Measurements from ENCODE around the gene MTHFD2. TPM values are rescaled to one million over a fixed set of nuclear protein-coding genes. Genes with fewer than 3 reads are reported as not detected.
"Not testable (repeated sequence)": the region's sequence is repeated elsewhere in the genome, so short reads cannot be mapped to it uniquely, and the experiment has no call there.

Gene MTHFD2
- polyA plus RNA-seq, 1 of the 3 experiments (the other 2 are of a cell fraction), result 68.6 TPM

DNA sequence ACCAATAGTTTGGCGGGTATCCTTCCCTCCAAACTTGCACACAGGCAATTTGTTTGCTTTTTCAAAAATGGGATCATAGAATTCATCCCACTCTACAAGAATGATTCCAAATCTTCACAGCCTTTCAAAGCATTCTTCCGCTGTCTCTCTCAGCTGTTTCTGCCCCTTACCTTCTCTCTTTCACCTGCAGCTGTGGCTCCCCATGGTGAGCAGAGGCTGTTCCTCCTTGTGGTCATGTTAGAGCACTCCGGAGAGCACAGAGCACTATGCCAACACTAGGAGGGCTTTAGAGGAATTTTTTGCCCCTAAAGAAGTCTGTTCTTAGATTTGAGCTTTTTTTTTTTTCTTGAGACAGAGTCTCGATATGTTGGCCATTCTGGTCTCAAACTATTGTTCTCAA is 30.4 kb downstream of the MTHFD2 start:
- H3K4me2 ChIP-seq, result no peak overlapping the region
- no peak overlapping the region for H3K27ac ChIP-seq (ENCODE audit: low read depth in 2 of 2, low read length in 1 of 2)
- POLR2A ChIA-PET, result no interaction called here
- no peak overlapping the region for H3K9ac ChIP-seq
- peak; percentile 6 for DNase-seq
- H3K79me2 ChIP-seq (ENCODE audit: insufficient read depth), result no peaks in the 10 kb centered on the region
- H2AFZ ChIP-seq (ENCODE audit: low read depth), result no peak overlapping the region
- no peak overlapping the region for H3K4me3 ChIP-seq (ENCODE audit: low read depth in 2 of 2, low read length in 1 of 2)
- TF ChIP-seq EP300 (IDR thresholded peaks at IDR 0.05; ENCODE audit: borderline replicate concordance in 1 of 2, low read depth in 1 of 2, low read length in 1 of 2) (no peak), POLR2AphosphoS5 (IDR thresholded peaks at IDR 0.05; ENCODE audit: low read depth, low read length) (no peak), NFIC (IDR thresholded peaks at IDR 0.05; ENCODE audit: borderline replicate concordance) (no peak), CHD2 (IDR thresholded peaks at IDR 0.05; ENCODE audit: low read length, partially characterized antibody) (no peak), TCF12 (IDR thresholded peaks at IDR 0.05) (no peak), TAF1 (IDR thresholded peaks at IDR 0.05; ENCODE audit: borderline replicate concordance, low read depth, low read length) (no peak), GABPA (IDR thresholded peaks at IDR 0.05; ENCODE audit: low read depth) (no peak), PBX3 (IDR thresholded peaks at IDR 0.05) (no peak), YY1 (IDR thresholded peaks at IDR 0.05; ENCODE audit: low read depth) (no peak), SMC3 (IDR thresholded peaks at IDR 0.05; ENCODE audit: low read depth, low read length) (no peak), RAD21 (IDR thresholded peaks at IDR 0.05; ENCODE audit: low read length) (no peak), FOXJ3 (CRISPR knock-in tag; IDR thresholded peaks at IDR 0.05) (no peak), RCOR1 (IDR thresholded peaks at IDR 0.05; ENCODE audit: low read length) (no peak), SIN3A (IDR thresholded peaks at IDR 0.05; ENCODE audit: borderline replicate concordance, low read depth, low read length) (no peak)
- TF ChIP-seq, protein P1, sequence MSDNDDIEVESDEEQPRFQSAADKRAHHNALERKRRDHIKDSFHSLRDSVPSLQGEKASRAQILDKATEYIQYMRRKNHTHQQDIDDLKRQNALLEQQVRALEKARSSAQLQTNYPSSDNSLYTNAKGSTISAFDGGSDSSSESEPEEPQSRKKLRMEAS (IDR thresholded peaks at IDR 0.05; ENCODE audit: low read depth), result no peak
- no peaks in the 10 kb centered on the region for H3K36me3 ChIP-seq (replicated peaks in 1 of 2; ENCODE audit: control insufficient read depth in 1 of 2, insufficient read depth in 2 of 2, low read length in 1 of 2)
- 90% methylated on average over 4 of the region's 4 CpGs for WGBS (ENCODE audit: low lambda C conversion rate)
- H3K9me2 ChIP-seq, result no peaks in the 10 kb centered on the region
- H4K20me1 ChIP-seq (ENCODE audit: insufficient read depth), result no peaks in the 10 kb centered on the region
- no peaks in the 10 kb centered on the region for H3K27me3 ChIP-seq (ENCODE audit: insufficient read depth)
- H3K9me3 ChIP-seq, result no peaks in the 10 kb centered on the region
- H3K4me1 ChIP-seq (ENCODE audit: control insufficient read depth in 1 of 2, insufficient read depth in 2 of 2, low read depth in 1 of 2, low read length in 1 of 2), result no peaks in the 10 kb centered on the region; a peak in 1 of 4 replicates
- CTCF ChIA-PET, result interaction anchor here (0.8 to 1.0 kb wide), 2 partner anchors 21 to 30 kb away, joined by 3 to 4 read pairs; partner anchors contain the start of gene MTHFD2
- peaks cover under 1% of the 10 kb centered on the region for H3F3A ChIP-seq (replicated peaks; ENCODE audit: insufficient read depth)

- CTCF ChIA-PET, result interaction anchor here (0.8 kb wide), 1 partner anchor 20 kb away, joined by 4 read pairs; no protein-coding TSS in a partner anchor
- H3K4me1 ChIP-seq (ENCODE audit: control insufficient read depth in 1 of 2, insufficient read depth in 2 of 2, low read depth in 1 of 2, low read length in 1 of 2); POLR2A ChIA-PET: not testable (repeated sequence)
These were observed 31.4 kb downstream of the MTHFD2 start for GRCh38 chr2:74229865-74230264.

More at GRCh38 chr2:74229865-74230264, 31.4 kb downstream of the MTHFD2 start:
- not testable (repeated sequence) for H4K20me1 ChIP-seq (ENCODE audit: insufficient read depth); H3K27ac ChIP-seq (ENCODE audit: low read depth in 2 of 2, low read length in 1 of 2); H2AFZ ChIP-seq (ENCODE audit: low read depth); H3K4me3 ChIP-seq (ENCODE audit: low read depth in 2 of 2, low read length in 1 of 2); H3K36me3 ChIP-seq (replicated peaks in 1 of 2; ENCODE audit: control insufficient read depth in 1 of 2, insufficient read depth in 2 of 2, low read length in 1 of 2); H3K9ac ChIP-seq; H3F3A ChIP-seq (replicated peaks; ENCODE audit: insufficient read depth); DNase-seq; H3K9me3 ChIP-seq; H3K27me3 ChIP-seq (ENCODE audit: insufficient read depth); H3K4me2 ChIP-seq; H3K9me2 ChIP-seq; H3K79me2 ChIP-seq (ENCODE audit: insufficient read depth)
- WGBS (ENCODE audit: low lambda C conversion rate), result 65% methylated on average over 5 of the region's 5 CpGs
